Activated T-cell treated with anti-CD3 and anti-CD28 coated beads, Interleukin-2, amount 50 U/mL, for 48 hours (primary cell): Measurements from ENCODE around the gene RGS19.

Source experiments
- DNase-seq, 2 experiments: peaks; one replicate each; pipeline ENCODE4 v3.0.0-alpha.2; 2020

The RGS19 gene

DNA sequence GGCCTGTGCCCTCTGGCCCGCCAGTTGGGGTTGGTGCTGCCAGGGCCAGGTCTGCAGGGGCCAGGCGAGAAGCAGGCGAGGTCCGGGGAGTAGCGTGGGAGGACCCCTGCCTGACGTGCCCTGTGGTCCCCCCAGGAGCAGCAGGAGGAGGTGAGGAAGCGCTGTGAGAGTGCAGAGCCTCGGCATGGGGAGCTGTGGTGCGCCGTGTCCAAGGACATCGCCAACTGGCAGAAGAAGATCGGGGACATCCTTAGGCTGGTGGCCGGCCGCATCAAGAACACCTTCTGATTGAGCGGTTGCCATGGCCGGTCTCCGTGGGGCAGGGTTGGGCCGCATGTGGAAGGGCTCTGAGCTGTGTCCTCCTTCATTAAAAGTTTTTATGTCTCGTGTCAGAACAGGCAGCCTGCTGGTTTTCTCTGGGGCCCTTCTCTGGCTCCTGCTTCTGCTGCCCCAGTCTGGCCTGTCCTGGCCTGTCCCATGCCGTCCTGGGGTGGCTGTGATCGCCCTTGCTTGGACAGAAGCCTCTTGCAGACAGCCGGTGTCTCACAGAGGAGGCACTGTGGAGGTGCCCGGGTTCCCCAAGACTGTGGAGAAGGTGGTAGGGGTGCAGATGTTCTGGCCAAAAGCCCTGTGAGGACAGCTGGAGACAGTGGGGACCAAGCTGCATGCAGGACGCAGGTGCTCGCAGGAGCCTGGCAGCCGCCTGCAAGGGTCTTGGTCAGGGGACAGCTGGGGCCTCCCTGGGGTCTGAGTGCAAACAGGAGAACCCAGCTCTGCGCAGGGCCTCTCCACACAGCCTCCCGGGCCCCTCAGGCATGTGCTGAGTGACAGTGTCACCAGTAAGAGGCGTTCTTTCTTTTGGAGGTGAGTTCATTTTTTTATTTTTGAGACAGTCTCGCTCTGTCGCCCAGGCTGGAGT, 46.4 kb downstream of the RGS19 start:
- DNase-seq = no peak

DNA sequence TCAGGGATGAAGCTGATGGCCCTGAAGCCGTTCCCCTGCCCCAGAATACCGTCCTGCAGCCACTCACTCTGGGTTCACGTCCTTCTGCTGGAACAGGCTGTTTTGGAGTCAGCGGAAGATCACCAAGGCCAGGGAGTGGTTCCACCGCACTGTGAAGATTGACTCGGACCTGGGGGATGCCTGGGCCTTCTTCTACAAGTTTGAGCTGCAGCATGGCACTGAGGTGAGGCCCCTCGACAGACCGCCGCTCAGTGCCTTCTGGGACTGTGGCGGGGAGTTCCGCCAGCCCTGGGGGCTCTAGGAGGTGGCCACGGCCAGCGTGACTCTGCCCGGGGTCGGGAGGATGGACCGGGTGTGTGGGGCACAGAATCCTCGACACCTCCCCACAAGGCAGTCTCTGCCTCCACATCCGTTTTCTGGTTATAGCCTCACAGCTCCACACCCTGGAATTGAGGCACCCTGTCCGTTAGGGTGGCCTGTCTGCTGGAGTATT, 47.5 kb downstream of the RGS19 start:
- no peak for DNase-seq

- no peak for DNase-seq
These were observed 48.8 kb downstream of the RGS19 start for GRCh38 chr20:64030371-64031134.

DNA sequence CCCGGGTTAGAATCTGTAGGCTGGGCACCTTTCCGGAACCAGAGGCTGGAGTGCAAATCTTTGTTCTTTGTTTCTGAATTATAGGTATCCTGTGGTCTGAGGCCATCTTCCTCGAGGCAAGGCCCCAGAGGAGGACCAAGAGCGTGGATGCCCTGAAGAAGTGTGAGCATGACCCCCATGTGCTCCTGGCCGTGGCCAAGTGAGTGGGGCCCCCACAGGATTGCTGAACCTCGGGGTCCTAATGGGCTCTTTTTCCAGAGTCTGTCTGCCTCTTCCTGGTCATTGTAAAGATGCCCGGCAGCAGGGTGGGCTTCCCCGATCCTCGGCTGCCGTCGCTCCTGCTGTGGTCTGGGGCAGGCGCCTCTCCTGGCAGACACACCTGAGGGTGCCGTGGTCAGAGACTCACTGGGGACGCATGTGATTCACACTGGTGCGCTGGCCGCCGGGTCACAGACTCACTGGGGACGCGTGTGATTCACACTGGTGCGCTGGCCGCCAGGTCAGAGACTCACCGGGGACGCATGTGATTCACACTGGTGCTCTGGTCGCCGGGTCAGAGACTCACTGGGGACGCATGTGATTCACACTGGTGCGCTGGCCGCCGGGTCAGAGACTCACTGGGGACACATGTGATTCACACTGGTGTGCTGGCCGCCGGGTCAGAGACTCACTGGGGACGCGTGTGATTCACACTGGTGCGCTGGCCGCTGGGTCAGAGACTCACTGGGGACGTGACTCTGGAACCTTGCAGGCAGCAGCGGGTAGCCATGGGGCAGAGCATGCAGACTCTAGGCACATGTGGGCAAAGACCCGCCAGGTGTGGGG, 49.8 kb downstream of the RGS19 start:
- no peak for DNase-seq

DNA sequence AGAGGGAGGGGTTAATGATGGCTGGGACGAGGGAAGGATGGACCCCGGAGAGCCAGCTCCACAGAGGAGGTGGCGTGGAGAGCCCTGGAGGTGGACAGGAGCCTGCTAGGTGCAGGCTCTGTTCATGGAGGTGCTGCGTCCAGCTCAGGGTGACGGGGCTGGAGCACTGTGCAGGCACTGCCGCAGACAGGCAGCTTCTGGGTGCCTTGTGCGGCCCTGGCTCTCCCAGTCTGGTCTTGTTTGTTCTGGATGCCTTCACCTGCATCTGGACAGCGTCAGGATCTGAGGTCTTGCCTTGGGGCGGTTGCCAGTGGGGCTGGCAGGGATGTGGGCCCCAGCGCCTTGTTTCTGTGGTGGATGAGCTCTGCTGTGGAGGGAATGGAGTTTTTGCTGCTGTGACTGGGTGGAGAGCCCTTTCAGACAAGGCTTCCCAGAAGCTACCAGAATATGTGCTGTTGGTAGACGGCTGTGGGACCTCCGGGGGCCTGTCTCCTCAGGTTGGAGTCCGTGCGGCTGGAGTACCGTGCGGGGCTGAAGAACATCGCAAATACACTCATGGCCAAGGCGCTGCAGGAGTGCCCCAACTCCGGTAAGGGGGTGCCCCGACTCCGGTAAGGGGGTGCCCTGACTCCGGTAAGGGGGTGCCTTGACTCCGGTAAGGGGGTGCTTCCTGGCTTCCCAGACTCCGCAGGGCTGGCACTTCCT, 51.2 kb downstream of the RGS19 start:
- DNase-seq = no peak

GRCh38 chr20:64025826-64026412, 53.4 kb downstream of the RGS19 start:
- DNase-seq = no peak

GRCh38 chr20:64025101-64025825, 54.1 kb downstream of the RGS19 start:
- no peak for DNase-seq

DNA sequence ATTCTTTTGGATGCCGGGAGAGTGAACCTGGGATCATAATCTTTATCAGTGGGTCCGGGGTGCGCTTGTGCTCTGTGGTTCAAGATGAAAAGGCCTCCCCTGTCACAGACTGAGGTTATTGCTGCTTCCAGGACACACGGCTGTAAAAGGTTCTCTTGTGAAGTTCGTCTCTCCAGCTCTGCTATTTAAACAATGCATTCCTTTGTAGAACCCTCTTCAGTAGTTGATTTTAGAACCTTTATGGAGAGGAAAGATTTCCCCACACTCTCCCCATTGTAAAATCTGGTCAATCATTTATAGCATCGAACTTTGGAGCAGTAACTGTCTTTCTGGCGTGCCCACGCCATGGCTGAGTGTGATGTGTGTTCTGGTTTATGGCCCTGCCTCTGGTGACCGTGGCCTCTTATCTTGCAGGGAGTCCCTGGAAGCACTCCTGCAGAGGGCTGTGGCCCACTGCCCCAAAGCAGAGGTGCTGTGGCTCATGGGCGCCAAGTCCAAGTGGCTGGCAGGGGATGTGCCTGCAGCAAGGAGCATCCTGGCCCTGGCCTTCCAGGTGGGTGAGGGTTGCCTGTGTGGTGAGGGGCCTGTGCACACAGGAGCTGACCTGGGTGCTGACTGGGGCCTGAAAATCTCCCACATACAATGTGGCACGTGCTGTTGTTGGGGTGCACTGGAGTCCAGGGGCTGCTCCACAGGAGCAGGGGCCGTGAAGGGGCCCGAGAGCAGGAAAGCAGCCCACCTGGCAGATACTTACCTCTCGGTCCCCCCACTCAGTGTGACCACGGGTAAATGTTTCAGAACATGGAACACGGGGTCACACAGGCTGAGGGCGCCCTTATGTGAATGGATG, 55.0 kb downstream of the RGS19 start:
- no peak for DNase-seq

DNA sequence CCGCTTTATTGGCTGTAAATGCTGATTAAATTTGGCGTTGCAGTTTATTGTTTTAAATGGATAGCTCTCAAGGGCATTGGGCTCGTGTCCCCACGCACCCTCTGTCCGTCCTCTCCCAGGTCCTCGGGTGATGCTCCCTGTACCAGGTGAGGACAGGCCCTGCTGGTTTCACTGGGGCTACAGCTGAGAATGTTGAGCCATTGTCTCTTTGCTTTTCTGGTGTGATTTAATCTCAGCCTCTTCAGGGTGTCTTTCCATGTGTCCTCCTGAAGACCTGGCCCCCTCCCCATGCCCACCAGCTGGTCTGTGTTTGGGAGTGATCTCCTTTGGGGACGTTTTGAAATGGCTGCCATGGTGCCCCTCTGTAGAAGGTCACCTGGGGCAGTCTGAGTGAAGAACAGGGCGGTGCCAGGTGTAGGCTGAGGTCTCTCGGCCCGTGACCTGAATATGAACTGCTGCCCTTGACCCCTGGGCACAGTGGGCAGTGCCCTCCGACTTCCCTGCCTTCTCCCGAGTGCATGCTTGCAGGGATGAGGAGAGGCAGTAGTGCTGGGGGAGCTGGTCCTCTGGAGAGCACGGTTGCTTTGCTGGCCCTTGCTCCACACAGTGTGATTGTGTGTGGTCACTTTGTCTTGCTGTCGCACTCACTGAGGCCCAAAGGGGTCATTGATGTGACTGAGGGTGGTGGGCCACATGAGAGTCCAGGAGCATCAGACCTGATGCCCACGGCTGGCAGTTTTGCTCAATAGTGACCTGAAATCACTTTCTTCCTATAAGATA, 55.8 kb downstream of the RGS19 start:
- no peak for DNase-seq
